Thyroid gland (tissue), 4 donors: ENCODE results near the gene GPRASP1. TPM values are rescaled to one million over a fixed set of nuclear protein-coding genes. Genes with fewer than 3 reads are reported as not detected.

ENCODE experiments used
- DNase-seq, 2 donors: peaks; one replicate each; pipeline ENCODE4 v3.0.0-alpha.2; 2019
- H3K27ac ChIP-seq, 3 donors: fragments of 200-600 bp; sonication (generic); 1 replicate in 2 of 3; 2 replicates in 1 of 3; pipeline ENCODE4 v1.5.1; 2016 to 2019; ENCODE audit warnings: mild to moderate bottlenecking in 1 of 3, moderate library complexity in 1 of 3
- H3K27me3 ChIP-seq: fragments of 200-600 bp; sonication (generic); one replicate; pipeline ENCODE4 v1.5.1; 2019
- H3K36me3 ChIP-seq, 2 donors: fragments of 200-600 bp; sonication (generic); one replicate each; pipeline ENCODE4 v1.5.1; 2016 to 2019
- H3K4me1 ChIP-seq, 2 donors: fragments of 200-600 bp; sonication (generic); one replicate each; pipeline ENCODE4 v1.5.1; 2017 to 2019
- H3K4me3 ChIP-seq, 3 donors: fragments of 200-600 bp; sonication (generic); replicated peaks in 1 of 3; 1 replicate in 2 of 3; 2 replicates in 1 of 3; pipeline ENCODE4 v1.5.1; 2016; ENCODE audit warnings: mild to moderate bottlenecking in 1 of 3
- H3K9me3 ChIP-seq: fragments of 200-600 bp; sonication (generic); one replicate; pipeline ENCODE4 v1.5.1; 2017
- POLR2A ChIP-seq, 2 donors: fragments of 450-650 bp; IDR thresholded peaks; one replicate each; pipeline ENCODE4 v1.6.1; 2017; ENCODE audit warnings: antibody characterized with exemption in 2 of 2, mild to moderate bottlenecking in 2 of 2, moderate library complexity in 1 of 2
- intact Hi-C: fragments of 100-400 bp; cut with DNase I; formaldehyde crosslinking; loops from one replicate; pipeline ENCODE4 v1.15.1; 2023
- small RNA-seq: library from RNA; depleted of rRNA; stranded (forward); fragments of <200 nt; gene quantifications from one replicate; pipeline ENCODE3, GENCODE V24; 2016
- total RNA-seq, 4 donors: library from RNA; depleted of rRNA; stranded (reverse); fragments of >200 nt; gene quantifications; one replicate each; pipeline ENCODE4 v1.2.3, GENCODE V29; 2016
- TF ChIP-seq, protein P1 (sequence below), 6 experiments: fragments of 200-600 bp in 3 of 6; fragments of 450-650 bp in 3 of 6; sonication (generic) in 3 of 6; IDR thresholded peaks; one replicate each; pipeline ENCODE4 v1.5.1; 2016 to 2019; ENCODE audit warnings: antibody characterized with exemption in 6 of 6, mild to moderate bottlenecking in 2 of 6, inconsistent platforms in 1 of 6, moderate library complexity in 1 of 6

GPRASP1 gene
- total RNA-seq, 4 donors from 2014 or later: 18.6 to 32.2 (median 26.2) TPM

DNA sequence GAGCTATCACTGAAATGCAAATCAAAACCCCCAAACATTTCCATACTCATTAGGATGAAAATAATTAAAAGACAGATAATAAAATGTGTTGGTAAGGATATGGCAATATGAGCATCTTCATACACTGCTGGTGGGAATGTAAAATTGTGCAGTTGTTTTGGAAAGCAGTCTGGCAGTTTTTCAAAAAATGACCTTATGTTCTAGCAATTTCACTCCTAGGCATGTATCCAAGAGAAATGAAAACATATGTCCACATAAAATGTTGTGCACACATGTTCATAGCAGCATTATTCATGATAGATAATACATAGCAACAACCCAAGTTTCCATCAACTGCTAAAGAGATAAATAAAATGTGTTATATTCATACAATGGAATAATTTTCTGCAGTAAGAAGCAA is 46.2 kb downstream of the GPRASP1 start:
- no peaks in the 10 kb centered on the region for H3K9me3 ChIP-seq
- intact Hi-C loops: no loop called here
- H3K27me3 ChIP-seq: no peaks in the 10 kb centered on the region
- H3K4me3 ChIP-seq: no peak overlapping the region
- H3K4me1 ChIP-seq: no peaks in the 10 kb centered on the region
- no peaks in the 10 kb centered on the region for H3K36me3 ChIP-seq
- TF ChIP-seq, protein P1, sequence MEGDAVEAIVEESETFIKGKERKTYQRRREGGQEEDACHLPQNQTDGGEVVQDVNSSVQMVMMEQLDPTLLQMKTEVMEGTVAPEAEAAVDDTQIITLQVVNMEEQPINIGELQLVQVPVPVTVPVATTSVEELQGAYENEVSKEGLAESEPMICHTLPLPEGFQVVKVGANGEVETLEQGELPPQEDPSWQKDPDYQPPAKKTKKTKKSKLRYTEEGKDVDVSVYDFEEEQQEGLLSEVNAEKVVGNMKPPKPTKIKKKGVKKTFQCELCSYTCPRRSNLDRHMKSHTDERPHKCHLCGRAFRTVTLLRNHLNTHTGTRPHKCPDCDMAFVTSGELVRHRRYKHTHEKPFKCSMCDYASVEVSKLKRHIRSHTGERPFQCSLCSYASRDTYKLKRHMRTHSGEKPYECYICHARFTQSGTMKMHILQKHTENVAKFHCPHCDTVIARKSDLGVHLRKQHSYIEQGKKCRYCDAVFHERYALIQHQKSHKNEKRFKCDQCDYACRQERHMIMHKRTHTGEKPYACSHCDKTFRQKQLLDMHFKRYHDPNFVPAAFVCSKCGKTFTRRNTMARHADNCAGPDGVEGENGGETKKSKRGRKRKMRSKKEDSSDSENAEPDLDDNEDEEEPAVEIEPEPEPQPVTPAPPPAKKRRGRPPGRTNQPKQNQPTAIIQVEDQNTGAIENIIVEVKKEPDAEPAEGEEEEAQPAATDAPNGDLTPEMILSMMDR (IDR thresholded peaks at IDR 0.05): no peak
- no peak for TF ChIP-seq POLR2A (IDR thresholded peaks at IDR 0.05)
- H3K27ac ChIP-seq: no peak overlapping the region
- DNase-seq: no peak

Small RNAs within 50 kb of the gene (small RNA-seq; reads per million reads assigned to genes)
- not detected for gene RNU6-589P

Other genes starting within 250 kb of the GPRASP1 start
- gene NXF2B, start 211.5 kb upstream of the GPRASP1 start, total RNA-seq: not detected
- gene TCP11X2, start 179.7 kb upstream of the GPRASP1 start, total RNA-seq: not detected
- 1 to 10 TPM in 1 of 4 donors, under 1 TPM in 1, not detected in 2; 0.78 to 5.2 TPM for gene TMSB15A, start 134.7 kb upstream of the GPRASP1 start, total RNA-seq
- 10 to 100 TPM; 20.3 to 30.9 (median 27.1) TPM for gene ARMCX5, start 52.0 kb upstream of the GPRASP1 start, total RNA-seq
- gene GPRASP2, start 61.0 kb downstream of the GPRASP1 start, total RNA-seq: 10 to 100 TPM; 24.6 to 35.1 (median 28.9) TPM
- gene GPRASP3, start 69.3 kb downstream of the GPRASP1 start, total RNA-seq: 1 to 10 TPM; 4.2 to 8.3 (median 5.8) TPM